HG03565 (cell line): ENCODE measurements around the gene HTR7.

Experiments used
- ATAC-seq: cut with Tn5 transposase; IDR thresholded peaks from one replicate; pipeline ENCODE4 v1.9.1; 2021; ENCODE audit warnings: mild to moderate bottlenecking, moderate library complexity; ENCODE audit not compliant: unreplicated experiment

The HTR7 gene

DNA sequence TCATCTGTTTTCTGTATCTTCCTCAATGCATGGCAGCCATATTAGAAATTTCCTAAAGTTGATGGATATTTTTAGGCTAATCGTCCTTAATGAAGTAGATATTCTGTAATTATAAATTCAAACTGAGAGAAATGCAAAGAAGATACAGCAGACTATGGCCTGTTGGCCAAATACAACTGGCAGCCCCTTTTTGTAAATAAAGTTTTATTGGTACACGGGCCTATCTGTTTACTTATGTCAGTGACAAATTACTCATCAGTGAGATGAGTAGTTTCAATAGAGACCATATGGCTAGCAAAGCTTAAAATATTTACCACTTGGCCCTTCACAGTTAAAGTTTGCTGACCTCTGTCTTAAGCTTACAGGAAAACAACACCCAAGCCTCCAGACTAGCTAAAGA lies 112.3 kb downstream of the HTR7 start:
- no peak for ATAC-seq

GRCh38 chr10:90743291-90743690 lies 114.5 kb downstream of the HTR7 start:
- ATAC-seq, result no peak

GRCh38 chr10:90741926-90742565 lies 115.8 kb downstream of the HTR7 start:
- ATAC-seq, result no peak

GRCh38 chr10:90740265-90740664 lies 117.6 kb downstream of the HTR7 start:
- ATAC-seq, result no peak

GRCh38 chr10:90738885-90739284 lies 119.0 kb downstream of the HTR7 start:
- ATAC-seq, result no peak

DNA sequence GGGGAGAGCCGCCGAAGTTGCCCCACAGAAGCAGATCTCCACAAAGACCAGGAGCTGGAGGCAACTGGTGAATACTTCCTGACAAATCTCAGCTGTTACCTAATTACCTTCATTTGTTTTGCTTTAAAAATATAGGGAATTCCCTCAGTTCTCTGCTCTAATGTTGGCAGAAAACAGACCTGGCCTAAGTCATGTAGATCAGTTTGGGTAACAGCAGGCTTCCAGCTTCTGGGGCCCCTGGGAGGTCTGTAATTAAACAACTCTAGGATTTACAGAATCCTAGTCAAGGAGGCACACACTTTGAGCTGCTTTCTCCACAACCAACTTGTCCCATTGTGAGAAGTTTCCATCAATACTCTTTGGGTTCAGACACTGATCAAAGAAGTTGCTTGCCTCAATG lies 123.4 kb downstream of the HTR7 start:
- ATAC-seq, result no peak

DNA sequence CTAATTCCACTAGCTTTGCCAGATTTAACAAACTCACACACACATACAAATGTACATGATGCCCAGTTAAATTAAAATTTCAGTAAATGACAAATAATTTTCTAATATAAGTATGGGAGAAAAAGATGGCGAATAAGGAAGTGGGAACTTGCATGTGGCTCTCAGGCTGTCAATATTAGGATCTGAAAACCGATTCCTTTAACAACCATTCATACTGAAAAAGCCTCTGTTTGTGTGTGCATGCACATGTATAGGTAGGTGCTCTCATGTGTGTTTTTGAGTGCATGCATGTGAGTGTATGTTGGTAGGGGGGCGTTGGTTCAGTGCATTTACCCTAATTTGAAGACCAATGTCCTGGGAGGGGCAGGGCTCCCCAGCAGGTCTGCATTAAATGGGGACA lies 125.3 kb downstream of the HTR7 start:
- no peak for ATAC-seq

GRCh38 chr10:90723416-90724068 lies 134.3 kb downstream of the HTR7 start:
- ATAC-seq, result no peak

DNA sequence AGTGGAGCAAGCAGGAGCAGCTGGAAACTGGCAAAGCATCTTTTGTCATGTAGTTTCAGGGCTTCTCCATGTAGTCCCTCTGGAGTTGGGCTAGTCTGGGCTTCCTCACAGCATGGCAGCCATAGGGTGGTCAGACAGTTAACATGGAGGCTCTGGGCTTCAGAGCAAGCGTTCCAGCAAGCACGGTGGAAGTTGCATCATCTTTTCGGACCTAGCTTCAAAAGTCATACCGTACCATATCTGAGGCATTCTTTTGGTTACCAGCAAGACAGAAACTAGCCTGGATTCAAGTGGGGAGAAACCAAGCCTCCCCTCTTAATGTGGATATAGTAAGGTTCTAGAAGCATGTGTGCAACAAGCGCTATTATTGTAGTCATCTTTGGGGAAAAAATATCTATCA lies 135.0 kb downstream of the HTR7 start:
- ATAC-seq, result no peak

- ATAC-seq, result no peak
Measured at GRCh38 chr10:90718182-90718581, 139.7 kb downstream of the HTR7 start.

DNA sequence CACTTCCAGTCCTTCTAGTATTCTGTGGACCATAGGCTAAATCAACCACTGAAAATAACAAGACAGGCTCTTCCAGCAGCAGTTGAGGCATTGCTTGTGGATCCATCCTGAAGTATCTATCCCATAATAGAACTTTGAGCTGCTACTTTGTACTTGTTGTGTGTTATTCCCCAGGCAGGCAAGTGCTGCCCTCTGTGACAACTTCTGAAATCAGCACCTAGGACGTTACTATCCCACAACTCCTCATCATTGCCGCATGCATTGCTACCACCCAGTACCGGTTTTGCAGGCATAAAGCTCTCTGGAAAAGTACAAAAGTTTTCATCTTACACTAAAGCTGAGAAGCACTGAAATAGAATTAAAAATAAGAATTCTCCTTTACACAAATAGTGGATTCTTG lies 145.3 kb downstream of the HTR7 start:
- ATAC-seq, result no peak

- ATAC-seq, result no peak
Measured at GRCh38 chr10:90709727-90710126, 148.1 kb downstream of the HTR7 start.

DNA sequence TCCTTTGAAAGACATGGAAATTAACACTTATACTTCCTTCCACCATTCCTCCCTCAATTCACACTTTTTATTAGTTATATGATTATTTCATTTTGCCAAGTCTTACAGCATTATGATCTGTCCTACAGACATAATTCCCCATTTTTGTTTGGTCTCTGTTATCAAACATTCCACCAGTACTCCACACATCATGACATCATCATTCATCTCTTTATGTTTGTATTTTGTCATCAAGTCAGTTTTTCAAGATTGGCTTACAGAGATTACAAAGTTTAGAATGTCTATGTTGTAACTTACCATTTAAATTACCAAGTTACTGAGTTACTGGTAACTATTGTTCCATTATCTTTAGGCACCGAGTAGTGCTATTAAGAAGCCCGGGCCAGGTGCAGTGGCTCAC lies 150.2 kb downstream of the HTR7 start:
- no peak for ATAC-seq

- no peak for ATAC-seq
Measured at GRCh38 chr10:90701428-90701827, 156.4 kb downstream of the HTR7 start.

DNA sequence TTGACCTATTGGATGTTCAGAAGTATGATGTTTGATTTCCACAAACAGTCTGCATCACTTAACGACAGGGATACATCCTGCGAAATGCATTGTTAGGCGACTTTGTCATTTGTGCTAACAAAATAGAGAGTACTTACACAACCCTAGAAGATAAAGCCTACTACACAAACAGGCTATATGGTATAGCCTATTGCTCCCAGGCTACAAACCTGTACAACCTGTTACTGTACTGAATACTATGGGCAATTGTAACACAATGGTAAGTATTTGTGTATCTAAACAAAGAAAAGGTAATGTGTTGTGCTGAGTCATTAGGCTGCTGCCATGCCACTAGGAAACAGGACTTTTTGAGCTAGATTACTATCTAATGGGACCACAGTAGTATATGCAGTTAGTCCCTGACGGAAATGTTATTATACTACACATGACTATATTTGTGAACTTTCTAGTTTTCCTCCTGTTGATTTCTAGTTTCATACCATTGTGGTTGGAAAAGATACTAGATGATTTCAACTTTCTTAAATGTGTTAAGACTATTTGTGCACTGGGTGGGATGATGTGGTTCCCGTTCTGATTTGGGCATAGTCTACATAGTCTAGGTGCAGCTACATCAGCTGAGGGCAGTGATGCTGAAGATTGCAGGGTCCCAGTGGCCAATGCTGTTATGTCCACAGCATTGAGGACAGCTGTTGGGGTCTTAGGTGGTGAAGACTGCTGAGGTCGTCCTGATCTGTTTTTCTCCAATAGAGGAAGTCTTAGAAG lies 161.7 kb downstream of the HTR7 start:
- ATAC-seq, result no peak
